ENCODE results near the gene SLC25A39. TPM values are rescaled to one million over a fixed set of nuclear protein-coding genes. Genes with fewer than 3 reads are reported as not detected.
A peak's percentile ranks its signal among the peaks of the same experiment; 100 is the strongest.
"Not testable (repeated sequence)": the region's sequence is repeated elsewhere in the genome, so short reads cannot be mapped to it uniquely, and the experiment has no call there.

Gene SLC25A39
- total RNA-seq, 2 donors from 2014 or later, result 92.4 to 131 TPM

DNA sequence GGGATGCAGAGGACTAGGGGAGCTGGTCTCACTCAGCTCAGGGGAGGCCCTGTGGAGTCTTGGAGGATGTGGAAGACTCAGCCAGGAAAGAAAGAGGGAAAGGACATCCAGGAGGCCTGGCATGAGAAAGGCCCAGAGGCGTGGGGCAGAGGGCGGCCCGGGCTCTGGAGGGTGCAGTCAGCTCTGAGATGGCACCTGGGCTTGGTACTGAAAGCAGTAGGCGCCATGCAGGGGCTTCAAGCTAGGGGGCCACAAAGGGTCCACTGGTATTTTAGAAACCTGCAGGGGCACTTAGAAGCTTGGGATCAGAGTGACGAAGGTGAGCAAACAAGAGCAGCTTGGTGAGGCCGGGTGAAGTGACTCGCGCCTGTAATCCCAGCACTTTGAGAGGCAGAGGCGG, 33.4 kb upstream of the SLC25A39 start:
- DNase-seq (ENCODE audit: low spot score in 2 of 2), result no peak
- Mint-ChIP-seq H3K27ac (no peak overlapping the region), H3K36me3 (no peaks in the 10 kb centered on the region), H3K9me3 (no peaks in the 10 kb centered on the region)
- ATAC-seq, result no peak

DNA sequence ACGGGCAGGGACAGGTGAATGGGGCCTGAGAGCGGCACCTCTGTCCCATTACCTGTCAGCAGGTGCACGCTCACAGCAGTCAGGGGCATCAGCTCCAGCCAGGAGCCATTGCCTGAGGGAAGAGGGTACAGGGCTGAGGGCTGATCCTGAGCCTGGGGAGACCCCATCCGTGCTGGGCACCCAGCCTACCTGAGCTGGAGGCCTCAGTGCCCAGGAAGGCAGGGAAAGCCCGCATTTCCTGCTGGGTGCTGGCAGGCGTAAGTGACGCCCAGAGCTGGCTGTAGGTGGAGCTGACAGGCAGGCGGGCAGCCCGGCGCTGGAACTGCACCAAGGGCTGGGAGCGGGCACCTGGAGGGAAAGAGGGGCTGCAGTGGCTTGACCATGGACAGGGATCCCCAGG, 31.6 kb upstream of the SLC25A39 start:
- Mint-ChIP-seq H3K9me3 (no peaks in the 10 kb centered on the region), H3K36me3 (no peaks in the 10 kb centered on the region), H3K27ac (no peak overlapping the region)
- ATAC-seq (no peak), DNase-seq (ENCODE audit: low spot score in 2 of 2) (no peak)

DNA sequence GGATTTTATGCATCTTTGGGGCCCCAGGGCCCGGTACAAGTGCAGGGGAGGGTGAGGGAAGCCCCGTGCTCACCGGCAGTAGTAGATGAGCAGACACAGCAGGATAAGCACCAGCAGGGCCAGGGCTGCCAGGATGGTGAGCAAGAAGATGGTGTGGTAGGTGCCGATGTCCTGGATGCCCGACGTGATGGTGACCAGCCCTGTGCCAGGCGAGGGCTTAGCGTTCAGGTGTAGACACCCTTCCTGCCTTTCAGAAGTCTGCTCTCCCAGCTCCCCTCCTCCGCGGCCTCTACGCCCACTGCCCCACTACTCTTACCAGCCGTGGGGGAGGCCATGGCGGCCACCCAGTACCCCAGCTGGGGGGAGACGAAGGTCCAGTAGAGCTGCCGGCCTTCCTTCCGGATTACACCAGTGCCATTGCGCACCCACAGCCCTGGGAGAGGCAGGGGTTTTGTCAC, 31.0 kb upstream of the SLC25A39 start:
- H3K36me3 Mint-ChIP-seq, result no peaks in the 10 kb centered on the region
- DNase-seq (ENCODE audit: low spot score in 2 of 2) (no peak), ATAC-seq (no peak)
- no peaks in the 10 kb centered on the region for H3K9me3 Mint-ChIP-seq
- H3K27ac Mint-ChIP-seq, result no peak overlapping the region

DNA sequence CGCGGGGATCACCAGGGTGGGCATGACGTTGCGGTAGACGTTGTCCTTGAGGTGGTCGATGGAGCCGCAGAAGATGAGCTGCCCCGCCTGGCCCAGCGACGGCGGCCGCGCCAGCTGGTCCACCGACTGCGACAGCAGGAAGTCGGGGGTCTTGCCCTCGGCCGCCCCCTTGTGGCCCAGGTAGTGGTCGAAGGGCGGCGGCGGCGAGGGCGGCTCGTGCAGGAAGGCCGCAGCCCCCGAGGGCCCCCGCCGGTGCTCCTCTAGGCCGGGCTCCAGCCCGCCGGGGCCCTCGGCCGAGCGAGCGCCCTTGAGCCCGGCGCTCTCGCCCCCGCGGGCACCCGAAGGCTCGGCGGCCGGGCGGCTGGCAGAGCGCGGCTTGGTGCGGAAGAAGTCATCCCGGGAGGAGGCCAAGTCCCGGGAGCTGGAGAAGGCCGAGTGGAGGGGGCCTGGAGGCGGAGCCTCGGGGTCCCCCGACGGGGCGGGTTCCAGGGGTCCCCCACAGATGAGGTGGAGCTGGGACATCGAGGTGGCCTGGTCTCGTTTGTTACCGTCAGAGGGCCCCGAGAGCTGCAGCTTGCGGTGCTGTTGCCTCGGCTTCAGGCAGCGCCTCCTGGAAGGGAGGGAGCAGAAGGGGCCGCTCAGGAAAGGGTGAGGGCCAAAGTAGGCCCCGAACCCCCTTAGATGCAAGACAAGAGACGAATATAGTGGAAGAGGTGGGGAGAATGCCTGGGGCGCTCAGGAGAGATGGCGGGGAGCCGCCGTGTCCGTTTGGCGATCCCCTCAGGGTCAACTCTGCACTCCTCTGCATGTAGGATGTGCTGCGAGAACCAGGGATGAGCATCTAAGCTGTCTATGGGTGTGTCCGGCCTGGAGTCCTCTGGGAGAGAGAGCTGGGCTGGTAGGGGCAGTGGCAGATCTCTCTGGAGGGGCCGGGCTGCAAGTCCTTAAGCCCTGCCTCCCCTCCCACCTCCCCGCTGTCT, 30.2 kb upstream of the SLC25A39 start:
- Mint-ChIP-seq H3K27ac (no peak overlapping the region), H3K9me3 (no peaks in the 10 kb centered on the region), H3K36me3 (no peaks in the 10 kb centered on the region)
- DNase-seq (ENCODE audit: low spot score in 2 of 2) (peak in 1 of 2 donors; percentile 69), ATAC-seq (peak in 1 of 2 donors; percentile 56)

DNA sequence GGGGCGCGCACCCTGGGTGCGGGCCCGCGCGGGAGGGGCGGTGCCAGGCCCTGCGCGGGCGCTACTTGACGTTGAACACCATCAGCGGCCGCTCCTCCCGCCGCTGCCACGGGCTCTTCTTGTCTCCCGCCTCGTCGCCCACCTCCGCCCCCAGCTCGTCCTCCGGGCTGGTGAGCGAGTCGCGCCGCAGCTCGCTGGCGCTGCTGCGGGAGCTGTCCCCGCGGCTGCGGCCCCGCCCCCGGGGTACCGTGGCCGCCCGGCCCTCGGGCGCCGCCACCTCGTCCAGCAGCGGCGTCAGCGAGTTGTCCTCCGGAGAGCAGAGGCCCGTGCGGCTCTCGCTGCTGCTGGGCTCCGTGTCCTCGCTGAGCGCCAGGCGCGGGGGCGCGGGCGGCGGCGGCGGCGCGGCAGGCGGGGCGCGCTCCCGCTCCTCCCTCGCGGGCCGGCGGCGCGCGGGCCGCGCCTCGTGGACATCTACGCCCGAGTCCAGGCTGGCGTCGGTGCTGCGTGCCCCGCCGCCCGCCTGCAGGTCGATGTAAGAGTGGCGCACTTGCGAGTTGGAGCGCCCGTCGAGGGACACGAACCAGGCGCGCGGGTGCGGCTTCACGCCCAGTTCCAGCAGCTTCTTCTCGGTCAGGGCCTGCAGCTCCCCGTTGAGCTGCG, 29.2 kb upstream of the SLC25A39 start:
- Mint-ChIP-seq H3K27ac (no peak overlapping the region), H3K36me3 (no peaks in the 10 kb centered on the region), H3K9me3 (no peaks in the 10 kb centered on the region)
- no peak for DNase-seq (ENCODE audit: low spot score in 2 of 2)
- ATAC-seq, result peak; percentile 16 to 40

DNA sequence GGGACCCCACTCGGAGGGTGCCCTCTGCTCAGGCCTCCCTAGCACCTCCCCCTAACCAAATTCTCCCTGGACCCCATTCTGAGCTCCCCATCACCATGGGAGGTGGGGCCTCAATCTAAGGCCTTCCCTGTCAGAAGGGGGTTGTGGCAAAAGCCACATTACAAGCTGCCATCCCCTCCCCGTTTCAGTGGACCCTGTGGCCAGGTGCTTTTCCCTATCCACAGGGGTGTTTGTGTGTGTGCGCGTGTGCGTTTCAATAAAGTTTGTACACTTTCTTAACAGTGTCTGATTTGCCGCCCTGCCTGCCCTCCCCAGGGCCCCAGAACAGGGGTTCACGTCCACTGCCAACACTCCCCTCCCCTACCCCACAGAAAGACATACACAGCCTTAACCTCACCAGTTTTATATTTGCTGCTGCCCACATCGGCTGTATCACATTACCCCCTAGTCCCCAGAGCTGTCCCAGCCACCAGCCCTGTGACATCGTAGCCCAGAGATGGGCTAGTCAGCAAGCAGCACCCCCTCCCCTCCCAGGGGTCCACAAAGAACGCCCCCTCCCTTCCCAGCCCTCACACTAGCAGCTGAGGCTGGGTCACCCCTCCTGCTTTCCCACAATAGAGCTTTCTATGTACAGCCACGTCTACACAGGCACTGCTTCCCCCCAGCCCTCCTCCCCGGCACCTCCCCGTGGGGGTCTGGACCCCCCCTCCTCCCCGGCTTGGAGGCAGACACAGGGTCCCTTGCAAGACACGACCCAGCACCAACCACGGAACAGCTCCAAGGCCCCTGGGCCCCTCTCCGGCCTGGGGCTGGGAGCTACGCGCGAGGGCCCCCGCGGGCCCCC, 28.4 kb upstream of the SLC25A39 start:
- no peak for DNase-seq (ENCODE audit: low spot score in 2 of 2)
- no peak for ATAC-seq
- Mint-ChIP-seq H3K36me3 (no peaks in the 10 kb centered on the region), H3K9me3 (no peaks in the 10 kb centered on the region), H3K27ac (no peak overlapping the region)

DNA sequence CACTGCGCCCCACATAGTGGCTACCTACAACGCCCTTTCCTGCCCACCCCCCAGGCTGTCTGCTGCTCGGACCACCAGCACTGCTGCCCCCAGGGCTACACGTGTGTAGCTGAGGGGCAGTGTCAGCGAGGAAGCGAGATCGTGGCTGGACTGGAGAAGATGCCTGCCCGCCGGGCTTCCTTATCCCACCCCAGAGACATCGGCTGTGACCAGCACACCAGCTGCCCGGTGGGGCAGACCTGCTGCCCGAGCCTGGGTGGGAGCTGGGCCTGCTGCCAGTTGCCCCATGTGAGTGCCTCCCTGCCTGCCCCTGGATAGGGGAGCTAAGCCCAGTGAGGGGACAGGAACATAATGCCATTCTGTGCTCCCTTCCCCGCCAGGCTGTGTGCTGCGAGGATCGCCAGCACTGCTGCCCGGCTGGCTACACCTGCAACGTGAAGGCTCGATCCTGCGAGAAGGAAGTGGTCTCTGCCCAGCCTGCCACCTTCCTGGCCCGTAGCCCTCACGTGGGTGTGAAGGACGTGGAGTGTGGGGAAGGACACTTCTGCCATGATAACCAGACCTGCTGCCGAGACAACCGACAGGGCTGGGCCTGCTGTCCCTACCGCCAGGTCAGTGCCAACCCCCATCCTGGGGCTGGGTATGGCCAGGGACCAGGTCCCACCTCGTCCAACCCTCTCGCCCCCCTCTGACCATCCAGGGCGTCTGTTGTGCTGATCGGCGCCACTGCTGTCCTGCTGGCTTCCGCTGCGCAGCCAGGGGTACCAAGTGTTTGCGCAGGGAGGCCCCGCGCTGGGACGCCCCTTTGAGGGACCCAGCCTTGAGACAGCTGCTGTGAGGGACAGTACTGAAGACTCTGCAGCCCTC, 27.6 kb upstream of the SLC25A39 start:
- DNase-seq (ENCODE audit: low spot score in 2 of 2) (no peak), ATAC-seq (no peak)
- Mint-ChIP-seq H3K27ac (no peak overlapping the region), H3K36me3 (no peaks in the 10 kb centered on the region), H3K9me3 (no peaks in the 10 kb centered on the region)

DNA sequence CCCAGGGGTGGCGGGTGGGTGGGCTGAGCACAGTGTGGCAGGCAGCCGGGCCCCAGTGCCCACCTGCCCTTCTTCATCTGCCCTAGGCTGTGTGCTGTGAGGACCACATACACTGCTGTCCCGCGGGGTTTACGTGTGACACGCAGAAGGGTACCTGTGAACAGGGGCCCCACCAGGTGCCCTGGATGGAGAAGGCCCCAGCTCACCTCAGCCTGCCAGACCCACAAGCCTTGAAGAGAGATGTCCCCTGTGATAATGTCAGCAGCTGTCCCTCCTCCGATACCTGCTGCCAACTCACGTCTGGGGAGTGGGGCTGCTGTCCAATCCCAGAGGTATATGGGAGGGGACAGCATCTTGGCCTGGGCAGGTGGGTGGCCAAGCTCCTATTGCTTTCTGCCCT, 26.8 kb upstream of the SLC25A39 start:
- ATAC-seq (no peak), DNase-seq (ENCODE audit: low spot score in 2 of 2) (no peak)
- Mint-ChIP-seq H3K9me3 (no peaks in the 10 kb centered on the region), H3K36me3 (no peaks in the 10 kb centered on the region), H3K27ac (no peak overlapping the region)

DNA sequence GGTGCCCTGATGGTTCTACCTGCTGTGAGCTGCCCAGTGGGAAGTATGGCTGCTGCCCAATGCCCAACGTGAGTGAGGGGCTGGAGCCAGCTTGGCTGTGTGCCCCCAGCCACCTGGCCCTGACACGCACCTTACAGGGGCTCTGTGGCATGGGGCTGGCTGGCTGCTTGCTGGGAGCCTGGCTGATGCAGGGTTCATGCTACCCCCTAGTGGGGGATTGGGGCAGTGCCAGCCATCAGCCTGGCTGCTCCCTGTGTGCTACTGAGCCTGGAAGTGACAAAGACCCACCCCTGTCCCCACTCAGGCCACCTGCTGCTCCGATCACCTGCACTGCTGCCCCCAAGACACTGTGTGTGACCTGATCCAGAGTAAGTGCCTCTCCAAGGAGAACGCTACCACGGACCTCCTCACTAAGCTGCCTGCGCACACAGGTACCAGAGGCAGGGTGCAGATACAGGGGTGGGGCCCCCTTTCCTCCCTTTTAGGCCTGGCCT, 26.2 kb upstream of the SLC25A39 start:
- DNase-seq (ENCODE audit: low spot score in 2 of 2) (peak; percentile 69 to 83), ATAC-seq (peak; percentile 54 to 80)
- Mint-ChIP-seq H3K36me3 (no peaks in the 10 kb centered on the region), H3K9me3 (no peaks in the 10 kb centered on the region), H3K27ac (no peak overlapping the region)

DNA sequence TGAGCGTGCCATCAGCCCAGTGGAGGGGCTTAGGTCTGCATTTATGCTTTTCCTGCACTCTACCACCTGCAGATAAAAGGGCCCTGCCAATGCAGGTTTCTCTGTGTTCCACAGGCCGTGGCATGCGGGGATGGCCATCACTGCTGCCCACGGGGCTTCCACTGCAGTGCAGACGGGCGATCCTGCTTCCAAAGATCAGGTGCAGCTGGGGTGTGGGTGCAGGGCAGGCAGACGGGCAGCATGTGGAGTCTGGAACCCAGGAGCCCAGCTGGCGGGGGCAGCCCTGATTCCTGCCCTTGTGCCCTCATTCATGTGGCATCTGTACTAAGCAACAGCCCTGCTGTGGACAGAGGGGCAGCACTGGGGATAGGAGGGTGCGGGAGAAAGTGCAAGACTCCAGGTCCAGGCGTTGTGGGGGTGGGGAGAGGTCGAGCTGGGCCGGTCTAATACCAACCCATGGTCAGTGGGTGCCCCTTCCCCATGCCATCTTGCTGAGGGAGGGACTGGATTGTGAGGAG, 25.0 kb upstream of the SLC25A39 start:
- ATAC-seq (no peak), DNase-seq (ENCODE audit: low spot score in 2 of 2) (no peak)
- Mint-ChIP-seq H3K9me3 (no peaks in the 10 kb centered on the region), H3K27ac (no peak overlapping the region), H3K36me3 (peaks cover 0 to 8% of the 10 kb centered on the region in 2 donors)

DNA sequence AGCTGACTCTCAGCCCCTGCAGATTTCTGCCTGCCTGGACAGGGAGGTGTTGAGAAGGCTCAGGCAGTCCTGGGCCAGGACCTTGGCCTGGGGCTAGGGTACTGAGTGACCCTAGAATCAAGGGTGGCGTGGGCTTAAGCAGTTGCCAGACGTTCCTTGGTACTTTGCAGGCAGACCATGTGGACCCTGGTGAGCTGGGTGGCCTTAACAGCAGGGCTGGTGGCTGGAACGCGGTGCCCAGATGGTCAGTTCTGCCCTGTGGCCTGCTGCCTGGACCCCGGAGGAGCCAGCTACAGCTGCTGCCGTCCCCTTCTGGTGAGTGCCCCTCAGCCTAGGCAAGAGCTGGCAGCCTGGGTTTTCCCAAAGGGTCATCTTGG, 24.4 kb upstream of the SLC25A39 start:
- Mint-ChIP-seq H3K27ac (peak overlapping the region in 1 of 2 donors; percentile 46), H3K9me3 (no peaks in the 10 kb centered on the region), H3K36me3 (peaks cover 0 to 8% of the 10 kb centered on the region in 2 donors)
- DNase-seq (ENCODE audit: low spot score in 2 of 2) (no peak), ATAC-seq (no peak)

DNA sequence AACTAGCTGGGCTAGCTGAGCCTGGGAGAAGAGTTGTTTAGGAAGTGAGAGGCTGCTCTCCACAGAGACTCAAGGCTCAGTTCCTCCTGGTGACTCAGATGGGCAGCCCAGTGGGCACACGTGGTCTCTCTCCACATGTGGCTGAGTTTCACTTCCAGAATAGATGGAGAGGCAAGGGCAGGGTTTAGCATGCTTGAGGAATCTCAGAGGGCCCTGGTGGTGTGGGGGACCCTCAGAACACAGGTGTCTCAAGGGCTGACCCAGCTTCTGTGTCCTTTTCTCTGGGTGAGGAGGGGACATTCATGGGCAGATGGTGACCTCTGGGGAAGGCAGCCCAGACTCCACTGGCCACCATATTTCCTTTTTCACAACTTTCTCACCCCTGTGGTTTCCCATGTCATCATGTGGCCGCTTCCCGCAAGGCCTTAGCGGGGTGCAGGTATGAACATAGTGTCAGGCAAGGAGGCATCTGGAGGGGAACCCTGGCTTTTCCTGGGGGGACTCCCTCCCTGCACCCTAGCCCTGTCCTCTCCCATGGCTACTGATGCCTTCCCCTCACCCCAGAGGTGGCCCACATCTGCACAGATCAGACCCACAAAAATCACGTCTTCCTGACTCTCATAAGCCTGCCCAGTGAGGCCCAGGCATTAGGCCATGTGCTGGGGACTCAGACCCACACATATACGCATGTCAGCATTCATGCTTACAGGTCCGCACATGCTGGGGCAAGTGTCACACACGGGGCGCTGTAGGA, 23.8 kb upstream of the SLC25A39 start:
- ATAC-seq, result peak in 1 of 2 donors; percentile 40
- H3K27ac Mint-ChIP-seq, result peak overlapping the region in 1 of 2 donors; percentile 46
- no peaks in the 10 kb centered on the region for H3K9me3 Mint-ChIP-seq

DNA sequence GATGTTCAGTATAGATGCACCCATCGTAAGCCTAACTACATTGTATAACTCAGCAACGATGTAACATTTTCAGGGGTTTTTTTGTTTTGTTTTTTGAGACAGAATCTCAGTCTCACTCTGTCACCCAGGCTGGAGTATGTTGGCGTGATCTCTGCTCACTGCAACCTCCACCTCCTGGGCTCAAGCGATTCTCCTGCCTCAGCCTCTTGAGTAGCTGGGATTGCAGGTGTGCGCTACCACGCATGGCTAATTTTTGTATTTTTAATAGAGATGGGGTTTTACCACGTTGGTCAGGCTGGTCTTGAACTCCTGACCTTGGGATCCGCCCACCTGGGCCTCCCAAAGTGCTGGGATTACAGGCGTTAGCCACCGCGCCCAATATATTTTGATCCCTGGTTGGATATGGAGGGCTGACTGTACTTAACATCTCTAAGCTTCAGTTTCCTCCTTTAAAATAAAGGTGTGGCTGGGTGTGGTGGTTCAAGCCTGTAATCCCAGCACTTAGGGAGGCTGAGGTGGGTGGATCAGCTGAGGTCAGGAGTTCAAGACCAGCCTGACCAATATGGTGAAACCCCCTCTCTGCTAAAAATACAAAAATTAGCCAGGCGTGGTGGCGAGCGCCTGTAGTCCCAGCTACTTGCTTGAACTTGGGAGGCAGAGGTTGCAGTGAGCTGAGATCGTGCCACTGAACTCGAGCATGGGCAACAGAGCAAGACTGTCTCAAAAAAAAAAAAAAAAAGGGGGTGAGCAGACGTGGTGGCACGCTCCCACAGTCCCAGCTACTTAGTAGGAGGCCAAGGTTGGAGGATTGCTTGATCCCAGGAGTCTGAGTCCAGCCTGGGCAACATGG, 22.8 kb upstream of the SLC25A39 start:
- not testable (repeated sequence) for DNase-seq (ENCODE audit: low spot score in 2 of 2); H3K36me3 Mint-ChIP-seq; H3K27ac Mint-ChIP-seq; ATAC-seq; H3K9me3 Mint-ChIP-seq

More for the DNA sequence above, 23.8 kb upstream of the SLC25A39 start:
- peaks cover 0 to 8% of the 10 kb centered on the region in 2 donors for H3K36me3 Mint-ChIP-seq
- DNase-seq (ENCODE audit: low spot score in 2 of 2), result no peak

Data from activated naive CD4-positive, alpha-beta T cell treated with anti-CD3 and anti-CD28 coated beads, Interleukin-2, amount 50 U/mL, for 72 hours (primary cell).